ENCODE measurements around the gene KCNG4.

Gene KCNG4, protein sequence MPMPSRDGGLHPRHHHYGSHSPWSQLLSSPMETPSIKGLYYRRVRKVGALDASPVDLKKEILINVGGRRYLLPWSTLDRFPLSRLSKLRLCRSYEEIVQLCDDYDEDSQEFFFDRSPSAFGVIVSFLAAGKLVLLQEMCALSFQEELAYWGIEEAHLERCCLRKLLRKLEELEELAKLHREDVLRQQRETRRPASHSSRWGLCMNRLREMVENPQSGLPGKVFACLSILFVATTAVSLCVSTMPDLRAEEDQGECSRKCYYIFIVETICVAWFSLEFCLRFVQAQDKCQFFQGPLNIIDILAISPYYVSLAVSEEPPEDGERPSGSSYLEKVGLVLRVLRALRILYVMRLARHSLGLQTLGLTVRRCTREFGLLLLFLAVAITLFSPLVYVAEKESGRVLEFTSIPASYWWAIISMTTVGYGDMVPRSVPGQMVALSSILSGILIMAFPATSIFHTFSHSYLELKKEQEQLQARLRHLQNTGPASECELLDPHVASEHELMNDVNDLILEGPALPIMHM

DNA sequence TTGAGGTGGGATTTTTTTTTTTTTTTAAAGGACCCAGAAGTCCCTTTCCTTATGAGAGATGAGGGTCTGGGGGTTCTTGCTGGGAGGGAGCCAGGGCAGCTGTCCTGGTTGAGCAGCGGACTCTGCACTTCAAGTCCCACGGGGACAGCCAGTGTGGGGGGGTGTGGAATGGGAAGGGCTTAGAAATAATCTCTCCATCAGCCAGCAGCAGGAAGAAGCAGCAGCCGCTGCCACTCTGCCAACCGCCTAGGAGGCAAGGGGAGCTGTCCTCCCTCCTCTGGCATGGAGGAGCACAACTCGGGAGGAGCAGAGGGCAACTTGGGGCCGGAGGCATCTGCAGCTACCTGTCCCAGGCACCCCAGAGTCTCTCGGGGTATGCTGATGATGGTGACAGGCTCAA, at the start of gene KCNG4:
Gene KCNG4 (minus strand): TSS at position 104 of the 400 bp plus-strand sequence. CDS start 2,527 bp downstream, outside the sequence.
- DNase-seq (ENCODE audit: insufficient read length, low spot score) (no peak), FAIRE-seq (no peak)

DNA sequence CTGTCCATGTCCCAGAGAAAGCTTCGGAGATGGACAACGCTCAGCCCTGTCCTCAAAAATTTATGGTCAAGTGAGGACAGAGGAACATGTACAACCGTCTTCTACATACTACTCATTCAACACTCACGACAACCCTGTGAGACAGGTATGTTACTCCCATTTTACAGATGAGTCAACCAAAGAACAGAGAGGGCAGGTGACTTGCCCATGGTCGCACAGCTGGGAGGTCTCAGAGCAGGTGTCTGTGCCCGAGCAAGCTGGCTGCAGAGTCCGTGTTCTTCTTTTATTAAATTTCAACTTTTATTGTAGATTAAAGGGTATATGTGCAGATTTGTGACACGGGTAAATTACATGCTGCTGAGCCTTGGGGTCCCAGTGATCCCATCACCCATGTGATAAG, 49.1 kb upstream of the KCNG4 start:
- FAIRE-seq (no peak), DNase-seq (ENCODE audit: insufficient read length, low spot score) (no peak)

DNA sequence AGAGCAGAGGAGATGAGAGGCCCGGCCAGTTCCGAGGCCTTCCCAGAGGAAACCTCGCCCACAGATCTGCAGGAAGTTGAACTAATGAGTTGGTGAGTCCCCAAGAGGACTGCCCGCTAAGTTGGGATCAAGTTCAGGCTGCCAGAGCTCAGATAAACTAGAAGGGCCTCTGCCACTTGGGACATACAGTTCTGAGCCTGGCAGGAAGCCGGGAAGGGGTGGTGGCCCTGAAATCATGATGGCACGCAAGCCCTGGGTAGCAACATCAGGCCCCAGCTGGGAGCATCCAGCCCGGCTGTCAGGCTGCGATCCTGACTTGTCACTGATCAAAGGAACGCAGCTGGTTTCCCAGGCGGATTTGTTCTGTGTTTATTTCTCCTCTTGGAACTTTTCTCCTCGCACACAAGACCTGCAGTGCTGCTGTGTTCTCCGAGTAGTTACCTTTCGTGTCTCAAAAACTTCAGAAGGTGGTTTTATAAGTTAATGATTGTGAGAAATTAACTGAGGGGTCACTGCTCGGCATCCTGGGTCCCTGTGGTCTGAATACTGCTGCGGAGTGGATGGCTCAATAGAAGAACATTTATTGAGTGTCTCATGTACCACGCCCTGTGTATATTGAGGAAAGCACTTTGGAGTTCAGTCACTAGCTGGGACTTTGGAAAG, 46.9 kb upstream of the KCNG4 start:
- DNase-seq (ENCODE audit: insufficient read length, low spot score) (no peak), FAIRE-seq (no peak)

DNA sequence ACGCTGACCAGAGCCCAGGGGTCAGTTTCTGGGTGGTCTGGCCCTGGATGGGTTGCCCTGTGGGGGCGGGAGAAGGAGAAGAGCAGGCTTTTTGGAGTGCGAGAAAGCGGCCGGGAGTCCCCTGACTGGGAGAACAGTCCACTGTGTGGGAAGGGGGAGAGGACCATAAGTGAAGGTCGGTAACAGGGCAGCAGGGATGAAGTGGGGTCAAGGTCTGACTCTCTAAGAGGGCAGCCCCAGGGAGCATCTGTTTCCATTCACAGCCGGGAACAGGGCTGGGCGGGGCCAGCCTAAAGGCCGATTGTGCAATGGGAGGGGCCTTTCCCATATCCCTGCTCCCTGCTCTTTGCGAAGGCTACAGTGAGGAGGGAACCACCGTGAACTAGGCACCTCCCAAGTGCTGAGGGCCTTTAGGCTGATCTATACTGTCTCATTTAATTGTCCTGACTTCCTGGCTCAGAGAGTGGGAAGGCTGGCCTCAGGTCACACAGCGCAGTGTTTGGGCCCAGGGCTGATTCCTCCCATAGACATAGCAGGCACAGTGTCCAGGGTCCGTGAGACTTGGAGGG, 44.4 kb upstream of the KCNG4 start:
- DNase-seq (ENCODE audit: insufficient read length, low spot score) (no peak), FAIRE-seq (no peak)

GRCh38 chr16:84283314-84284153, 43.7 kb upstream of the KCNG4 start:
- FAIRE-seq = no peak
- DNase-seq (ENCODE audit: insufficient read length, low spot score) = no peak

DNA sequence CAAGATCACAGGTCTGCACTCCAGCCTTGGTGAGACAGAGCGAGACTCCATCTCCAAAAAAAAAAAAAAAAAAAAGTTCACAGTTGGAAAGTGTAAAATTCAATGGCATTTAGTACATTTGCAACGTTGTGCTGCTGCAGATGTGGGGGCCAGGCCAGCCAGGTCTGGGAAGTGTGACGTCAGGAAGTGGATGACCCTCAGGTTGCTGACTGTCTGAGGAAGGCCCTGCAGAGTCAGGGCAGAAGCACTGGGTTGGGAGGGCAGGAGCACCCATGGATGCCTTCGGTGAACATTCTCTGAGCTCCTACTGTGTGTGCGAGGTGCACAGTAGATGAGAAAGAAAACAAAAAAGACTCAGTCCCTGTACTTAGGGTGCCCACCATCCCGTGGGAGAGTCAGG, 42.7 kb upstream of the KCNG4 start:
- FAIRE-seq (no peak), DNase-seq (ENCODE audit: insufficient read length, low spot score) (no peak)

DNA sequence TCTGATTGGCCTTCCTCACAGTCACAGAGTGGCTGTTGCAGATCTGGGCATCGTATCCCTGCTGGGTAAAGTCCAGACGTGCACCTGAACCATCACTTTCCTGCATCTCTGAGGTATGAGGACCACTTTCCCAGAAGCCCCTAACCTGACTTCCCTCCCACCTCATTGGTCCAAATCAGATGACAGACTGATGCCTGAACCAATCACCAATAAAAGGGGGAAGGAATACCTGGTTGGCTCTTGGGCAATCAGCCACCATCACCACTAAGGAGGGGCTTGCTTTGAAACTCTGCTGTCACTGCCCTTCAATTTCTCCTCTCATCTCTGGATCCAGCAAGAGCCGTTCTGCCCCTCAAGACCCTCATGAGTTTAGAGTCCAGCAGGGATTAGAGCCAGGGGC, 41.3 kb upstream of the KCNG4 start:
- DNase-seq (ENCODE audit: insufficient read length, low spot score) = peak; percentile 24

GRCh38 chr16:84279881-84280280, 40.1 kb upstream of the KCNG4 start:
- FAIRE-seq = no peak
- no peak for DNase-seq (ENCODE audit: insufficient read length, low spot score)

More for the DNA sequence above, 41.3 kb upstream of the KCNG4 start:
- no peak for FAIRE-seq

GRCh38 chr16:84278968-84279367, 39.2 kb upstream of the KCNG4 start:
- DNase-seq (ENCODE audit: insufficient read length, low spot score) = no peak
- FAIRE-seq = no peak

DNA sequence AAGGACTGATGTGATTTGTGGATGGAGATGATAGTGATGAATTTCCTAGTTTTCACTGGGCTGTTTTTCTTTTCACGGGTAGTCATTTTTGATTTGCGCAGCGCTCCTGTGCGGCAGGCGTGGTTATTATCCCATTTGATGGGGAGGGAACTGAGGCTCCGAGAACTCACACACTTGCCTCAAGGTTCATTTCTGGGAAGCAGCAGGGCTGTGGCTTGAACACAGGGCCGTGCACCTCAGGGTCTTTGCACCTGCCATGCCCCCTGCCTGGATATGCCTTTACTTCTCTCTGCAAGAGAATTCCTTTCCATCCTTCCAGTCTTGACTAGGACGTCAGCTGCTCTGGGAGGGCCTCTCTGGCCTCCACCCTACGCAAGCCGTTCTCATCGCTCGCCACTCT, 38.5 kb upstream of the KCNG4 start:
- DNase-seq (ENCODE audit: insufficient read length, low spot score) (no peak), FAIRE-seq (no peak)

- DNase-seq (ENCODE audit: insufficient read length, low spot score) = peak; percentile 65
- peak; percentile 9 for FAIRE-seq
These were observed 37.5 kb upstream of the KCNG4 start for GRCh38 chr16:84277244-84277823.

DNA sequence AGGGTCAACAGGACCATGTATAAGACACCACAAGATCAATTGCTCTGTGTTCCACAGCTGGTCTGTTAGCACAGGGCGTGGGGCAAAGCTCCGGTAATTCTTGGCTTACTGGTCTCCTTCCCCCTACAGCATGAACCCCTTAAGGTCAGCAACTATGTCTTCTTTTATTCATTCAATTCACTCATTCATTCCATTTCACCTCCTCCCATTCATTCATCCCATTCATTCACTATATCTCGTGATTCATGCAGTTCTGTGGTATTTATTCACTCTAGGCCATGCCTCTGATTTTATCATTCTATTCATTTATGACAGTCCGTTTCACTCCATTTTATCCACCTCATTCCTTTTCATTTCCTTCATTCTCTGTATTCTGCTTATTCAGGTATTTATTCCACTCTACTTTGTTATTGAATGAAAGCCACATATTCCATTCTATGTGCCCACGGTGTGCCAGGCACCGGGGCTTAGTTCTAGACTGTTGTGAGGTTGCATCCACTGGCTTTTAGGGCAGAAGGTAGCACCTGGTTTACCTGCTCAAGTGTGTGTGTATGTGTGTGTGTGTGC, 35.9 kb upstream of the KCNG4 start:
- no peak for FAIRE-seq
- no peak for DNase-seq (ENCODE audit: insufficient read length, low spot score)

- DNase-seq (ENCODE audit: insufficient read length, low spot score) (no peak), FAIRE-seq (no peak)
These were observed 34.7 kb upstream of the KCNG4 start for GRCh38 chr16:84274515-84274914.

DNA sequence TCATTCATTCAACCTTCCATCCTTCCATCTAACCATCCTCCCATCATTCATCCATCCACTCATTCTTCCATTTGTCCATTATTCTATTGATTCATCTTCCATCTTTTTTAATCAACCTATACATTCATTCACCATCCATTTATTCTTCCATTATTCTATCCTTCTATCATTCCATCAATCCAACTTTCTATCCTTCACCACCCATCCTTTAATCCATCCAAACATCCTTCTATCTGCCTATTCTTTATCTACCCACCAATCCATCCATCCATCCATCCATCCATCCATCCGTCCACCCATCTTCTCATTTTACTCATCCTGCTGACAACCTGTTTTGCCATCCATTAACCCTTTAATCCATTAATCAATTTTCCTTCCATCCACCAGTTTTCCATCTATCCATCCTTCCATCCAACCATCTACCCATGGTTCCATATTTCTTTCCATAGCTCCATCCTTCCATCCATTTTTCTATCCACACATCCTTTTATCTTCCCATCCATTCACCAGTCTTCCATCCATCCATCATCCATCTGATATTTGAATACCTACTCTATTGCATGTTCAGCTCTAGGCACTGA, 33.0 kb upstream of the KCNG4 start:
- FAIRE-seq (peak; percentile 20), DNase-seq (ENCODE audit: insufficient read length, low spot score) (no peak)

GRCh38 chr16:84271866-84272265, 32.1 kb upstream of the KCNG4 start:
- no peak for DNase-seq (ENCODE audit: insufficient read length, low spot score)
- no peak for FAIRE-seq

GRCh38 chr16:84271037-84271436, 31.2 kb upstream of the KCNG4 start:
- no peak for DNase-seq (ENCODE audit: insufficient read length, low spot score)
- FAIRE-seq = peak; percentile 23

- DNase-seq (ENCODE audit: insufficient read length, low spot score) (no peak), FAIRE-seq (no peak)
These were observed 30.7 kb upstream of the KCNG4 start for GRCh38 chr16:84270531-84270930.

- DNase-seq (ENCODE audit: insufficient read length, low spot score) (no peak), FAIRE-seq (no peak)
These were observed 30.3 kb upstream of the KCNG4 start for GRCh38 chr16:84270071-84270470.

DNA sequence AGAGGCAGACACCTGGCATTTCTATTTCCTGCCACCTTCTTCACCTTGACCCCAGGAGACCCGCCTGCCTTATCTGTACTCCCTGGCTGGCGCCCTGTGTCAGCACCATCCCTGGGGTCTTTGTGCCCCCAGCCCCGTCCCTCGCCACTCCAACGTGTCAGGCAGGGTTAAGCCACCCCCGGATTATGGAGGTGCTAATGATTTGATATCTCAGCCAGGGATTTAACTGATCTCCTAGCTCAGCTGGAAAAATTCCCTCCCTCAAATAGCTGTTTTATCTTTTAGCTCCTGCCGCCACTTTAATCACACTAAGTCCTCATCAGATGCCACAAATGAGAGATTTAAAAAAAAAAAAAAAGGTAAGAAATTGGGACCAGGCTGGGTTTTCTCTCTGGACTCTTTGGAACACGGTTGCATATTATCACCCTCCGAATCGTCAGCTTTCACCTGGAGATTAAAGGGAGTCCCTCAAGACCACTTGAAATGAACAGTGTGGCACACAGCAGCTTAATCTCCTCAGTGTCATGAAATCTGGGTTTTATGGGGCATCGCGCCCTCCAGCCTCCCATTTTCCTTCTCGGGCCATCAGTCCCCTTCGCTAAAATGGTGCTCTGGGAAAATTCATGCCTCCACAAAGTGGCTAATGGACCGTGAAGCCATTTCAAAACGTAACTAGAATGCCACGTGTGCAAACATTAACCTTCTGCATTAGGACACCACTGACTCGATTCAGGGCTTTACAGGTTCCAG, 28.7 kb upstream of the KCNG4 start:
- FAIRE-seq = no peak
- no peak for DNase-seq (ENCODE audit: insufficient read length, low spot score)
